ENCODE results near the gene RBM43. TPM values are rescaled to one million over a fixed set of nuclear protein-coding genes. Genes with fewer than 3 reads are reported as not detected.
"Not testable (repeated sequence)": the region's sequence is repeated elsewhere in the genome, so short reads cannot be mapped to it uniquely, and the experiment has no call there.

The RBM43 gene
- total RNA-seq, 1 experiment from 2014 or later, result 2.5 TPM

DNA sequence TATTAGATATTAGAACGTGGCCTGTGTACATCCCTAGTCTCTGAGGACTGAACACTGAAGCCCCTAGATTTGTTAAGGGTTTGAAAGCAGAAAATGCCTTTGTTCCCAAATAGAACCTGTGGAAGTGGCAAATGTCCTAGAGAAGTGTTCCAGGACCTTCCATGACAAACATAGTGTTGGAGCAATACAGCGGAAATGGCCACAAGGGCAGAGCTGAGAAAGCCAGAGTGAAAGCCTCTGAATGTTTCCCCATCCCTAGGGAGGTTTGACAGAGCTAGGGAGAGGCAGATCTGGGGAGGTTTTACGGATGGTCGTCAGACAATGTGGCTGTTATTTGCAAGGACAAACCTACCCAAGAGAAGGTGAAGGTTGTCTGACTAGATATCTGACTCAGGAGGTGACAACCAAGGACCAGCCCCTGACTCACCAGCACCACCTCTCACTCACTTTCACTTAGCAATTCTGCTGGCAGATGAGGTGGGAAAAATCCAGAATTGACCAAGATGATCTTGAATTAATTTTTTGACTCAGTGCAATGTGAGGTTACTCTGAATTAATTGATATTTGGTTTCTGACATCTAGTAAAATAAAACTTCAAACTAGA lies 24.1 kb downstream of the RBM43 start:
- no peaks in the 10 kb centered on the region for H3F3A ChIP-seq (ENCODE audit: low read length, unreplicated experiment)
- intact Hi-C loops (cut with micrococcal nuclease), result loop anchor here (1.0 to 5.0 kb wide), 7 partner anchors 185 to 1640 kb away; no protein-coding TSS in a partner anchor
- ATAC-seq (peak; percentile 62), DNase-seq (peak; percentile 69)
- H3K27me3 ChIP-seq (ENCODE audit: low read length), result no peaks in the 10 kb centered on the region
- H3K9ac ChIP-seq (ENCODE audit: low read length), result no peak overlapping the region
- H3K36me3 ChIP-seq (ENCODE audit: low read depth, low read length), result no peaks in the 10 kb centered on the region
- ChIA-PET POLR2A (ENCODE audit: unreplicated experiment) (interaction anchor here (0.7 kb wide), 1 partner anchor 708 kb away, joined by 3 read pairs; no protein-coding TSS in a partner anchor), CTCF (interaction anchor here (0.7 to 1.2 kb wide), 2 partner anchors 186 to 650 kb away, joined by 3 to 7 read pairs; no protein-coding TSS in a partner anchor)
- H3K9me3 ChIP-seq (ENCODE audit: low read length), result no peaks in the 10 kb centered on the region
- peak overlapping the region; percentile 16 for H3K27ac ChIP-seq (ENCODE audit: low read length)
- TF ChIP-seq EZH2 (IDR thresholded peaks at IDR 0.05; ENCODE audit: low read length, unreplicated experiment) (no peak), EZH2phosphoT487 (IDR thresholded peaks at IDR 0.05; ENCODE audit: borderline replicate concordance, low read length) (no peak)
- TF ChIP-seq, protein P1, sequence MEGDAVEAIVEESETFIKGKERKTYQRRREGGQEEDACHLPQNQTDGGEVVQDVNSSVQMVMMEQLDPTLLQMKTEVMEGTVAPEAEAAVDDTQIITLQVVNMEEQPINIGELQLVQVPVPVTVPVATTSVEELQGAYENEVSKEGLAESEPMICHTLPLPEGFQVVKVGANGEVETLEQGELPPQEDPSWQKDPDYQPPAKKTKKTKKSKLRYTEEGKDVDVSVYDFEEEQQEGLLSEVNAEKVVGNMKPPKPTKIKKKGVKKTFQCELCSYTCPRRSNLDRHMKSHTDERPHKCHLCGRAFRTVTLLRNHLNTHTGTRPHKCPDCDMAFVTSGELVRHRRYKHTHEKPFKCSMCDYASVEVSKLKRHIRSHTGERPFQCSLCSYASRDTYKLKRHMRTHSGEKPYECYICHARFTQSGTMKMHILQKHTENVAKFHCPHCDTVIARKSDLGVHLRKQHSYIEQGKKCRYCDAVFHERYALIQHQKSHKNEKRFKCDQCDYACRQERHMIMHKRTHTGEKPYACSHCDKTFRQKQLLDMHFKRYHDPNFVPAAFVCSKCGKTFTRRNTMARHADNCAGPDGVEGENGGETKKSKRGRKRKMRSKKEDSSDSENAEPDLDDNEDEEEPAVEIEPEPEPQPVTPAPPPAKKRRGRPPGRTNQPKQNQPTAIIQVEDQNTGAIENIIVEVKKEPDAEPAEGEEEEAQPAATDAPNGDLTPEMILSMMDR (conservative IDR thresholded peaks at IDR 0.05; ENCODE audit: low read depth, low read length), result peak; percentile 45; the same call in 1 of the 2 replicates
- BruUV-seq (replicated peaks), result no TSS peak
- no peaks in the 10 kb centered on the region for H3K79me2 ChIP-seq (ENCODE audit: low read length)
- no peaks in the 10 kb centered on the region for H3K9me2 ChIP-seq (replicated peaks; ENCODE audit: low read length)
- H3K4me1 ChIP-seq (ENCODE audit: insufficient read depth, low read length), result peaks cover 27% of the 10 kb centered on the region
- H4K20me1 ChIP-seq (ENCODE audit: low read length), result no peaks in the 10 kb centered on the region
- H3K4me3 ChIP-seq (ENCODE audit: low read length), result no peak overlapping the region
- H3K4me2 ChIP-seq (ENCODE audit: low read length), result peak overlapping the region; percentile 20
- no peak overlapping the region for H2AFZ ChIP-seq (ENCODE audit: low read length)

DNA sequence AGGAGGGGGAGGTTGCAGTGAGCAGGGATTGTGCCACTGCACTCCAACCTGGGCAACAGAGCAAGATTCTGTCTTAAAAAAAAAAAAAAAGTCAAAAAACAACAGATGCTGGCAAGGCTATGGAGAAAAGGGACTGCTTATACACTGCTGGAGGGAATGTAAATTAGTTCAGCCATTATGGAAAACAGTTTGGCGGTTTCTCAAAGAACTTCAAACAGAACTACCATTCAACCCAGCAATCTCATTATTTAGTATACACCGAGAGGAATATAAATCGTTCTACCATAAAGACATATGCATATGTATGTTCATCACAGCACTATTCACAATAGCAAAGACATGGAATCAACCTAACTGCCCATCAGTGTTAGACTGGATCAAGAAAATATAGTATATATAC lies 27.9 kb downstream of the RBM43 start:
- H3K4me1 ChIP-seq (ENCODE audit: insufficient read depth, low read length), result peaks cover 16% of the 10 kb centered on the region
- ATAC-seq; H3K4me2 ChIP-seq (ENCODE audit: low read length); H3K9me2 ChIP-seq (replicated peaks; ENCODE audit: low read length); H4K20me1 ChIP-seq (ENCODE audit: low read length); H2AFZ ChIP-seq (ENCODE audit: low read length); DNase-seq; H3K4me3 ChIP-seq (ENCODE audit: low read length); intact Hi-C loops (cut with micrococcal nuclease); H3K27ac ChIP-seq (ENCODE audit: low read length); POLR2A ChIA-PET (ENCODE audit: unreplicated experiment); H3K27me3 ChIP-seq (ENCODE audit: low read length); H3K9ac ChIP-seq (ENCODE audit: low read length); CTCF ChIA-PET; H3K36me3 ChIP-seq (ENCODE audit: low read depth, low read length); H3F3A ChIP-seq (ENCODE audit: low read length, unreplicated experiment); BruUV-seq (replicated peaks); H3K79me2 ChIP-seq (ENCODE audit: low read length); H3K9me3 ChIP-seq (ENCODE audit: low read length): not testable (repeated sequence)

DNA sequence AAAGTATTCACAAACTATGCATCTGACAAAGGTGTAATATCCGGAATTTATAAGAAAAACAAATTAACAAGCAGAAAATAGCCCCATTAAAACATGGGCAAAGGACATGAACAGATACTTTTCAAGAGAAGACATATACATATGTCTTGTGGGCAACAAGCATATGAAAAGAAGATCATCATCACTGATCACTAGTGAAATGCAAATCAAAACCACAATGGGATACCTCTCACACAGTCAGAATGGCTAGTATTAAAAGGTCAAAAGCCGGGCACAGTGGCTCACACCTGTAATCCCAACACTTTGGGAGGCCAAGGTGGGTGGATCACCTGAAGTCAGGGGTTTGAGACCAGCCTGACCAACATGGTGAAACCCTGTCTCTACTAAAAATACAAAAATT lies 28.4 kb downstream of the RBM43 start:
- POLR2A ChIA-PET (ENCODE audit: unreplicated experiment); H3K36me3 ChIP-seq (ENCODE audit: low read depth, low read length); H2AFZ ChIP-seq (ENCODE audit: low read length); H3K9ac ChIP-seq (ENCODE audit: low read length); CTCF ChIA-PET; H3K9me3 ChIP-seq (ENCODE audit: low read length); H3K4me3 ChIP-seq (ENCODE audit: low read length); H4K20me1 ChIP-seq (ENCODE audit: low read length); ATAC-seq; H3K79me2 ChIP-seq (ENCODE audit: low read length); BruUV-seq (replicated peaks); DNase-seq; H3K27me3 ChIP-seq (ENCODE audit: low read length); H3K27ac ChIP-seq (ENCODE audit: low read length); H3F3A ChIP-seq (ENCODE audit: low read length, unreplicated experiment); H3K9me2 ChIP-seq (replicated peaks; ENCODE audit: low read length); intact Hi-C loops (cut with micrococcal nuclease); H3K4me2 ChIP-seq (ENCODE audit: low read length): not testable (repeated sequence)
- peaks cover 12% of the 10 kb centered on the region for H3K4me1 ChIP-seq (ENCODE audit: insufficient read depth, low read length)

All from PC-3 (cell line).